HG03439 (cell line): ENCODE measurements around the gene SLIT3.

Experiments used
- ATAC-seq: cut with Tn5 transposase; IDR thresholded peaks from one replicate; pipeline ENCODE4 v1.9.1; 2021; ENCODE audit warnings: mild to moderate bottlenecking, moderate library complexity; ENCODE audit not compliant: unreplicated experiment

SLIT3 gene

DNA sequence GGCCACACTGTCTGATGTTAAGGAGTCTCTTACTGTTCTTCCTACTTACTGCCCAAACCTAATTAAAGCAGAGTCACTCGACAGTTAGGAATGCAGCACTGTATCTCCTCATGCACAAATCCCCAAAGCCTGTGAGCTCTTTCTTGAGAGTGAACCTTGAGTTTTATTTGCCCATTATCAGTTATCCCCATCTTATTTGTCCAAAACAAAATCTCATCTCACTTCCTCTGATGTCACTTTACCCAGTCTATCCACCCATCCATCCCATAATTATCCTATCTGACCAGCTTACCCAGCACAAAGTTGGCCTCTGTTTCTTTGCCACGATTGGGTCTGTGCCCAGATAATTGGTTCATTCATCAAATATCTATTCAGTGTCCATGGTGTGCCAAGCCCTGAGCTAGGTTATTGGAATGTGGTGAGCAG lies 250.8 kb downstream of the SLIT3 start:
- ATAC-seq: no peak

DNA sequence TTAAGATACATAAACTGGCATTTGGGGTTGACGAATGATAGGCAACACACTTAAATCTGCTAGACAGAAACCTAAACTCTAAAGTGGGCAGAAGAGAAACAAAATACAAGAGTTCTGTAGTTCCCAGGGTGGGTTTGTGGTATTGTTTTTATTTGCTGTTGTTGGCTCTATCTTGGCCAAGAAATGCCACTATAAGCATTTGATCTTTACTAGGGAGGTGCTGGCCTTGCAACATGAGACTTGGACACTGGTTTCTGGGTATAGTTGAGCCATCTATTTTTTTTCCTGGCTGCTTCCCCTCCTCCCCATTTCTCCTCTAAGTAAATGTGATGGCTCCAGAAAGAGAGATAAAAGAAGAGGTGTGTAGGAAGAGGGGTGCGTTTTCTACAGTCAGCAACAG lies 251.2 kb downstream of the SLIT3 start:
- ATAC-seq: no peak

DNA sequence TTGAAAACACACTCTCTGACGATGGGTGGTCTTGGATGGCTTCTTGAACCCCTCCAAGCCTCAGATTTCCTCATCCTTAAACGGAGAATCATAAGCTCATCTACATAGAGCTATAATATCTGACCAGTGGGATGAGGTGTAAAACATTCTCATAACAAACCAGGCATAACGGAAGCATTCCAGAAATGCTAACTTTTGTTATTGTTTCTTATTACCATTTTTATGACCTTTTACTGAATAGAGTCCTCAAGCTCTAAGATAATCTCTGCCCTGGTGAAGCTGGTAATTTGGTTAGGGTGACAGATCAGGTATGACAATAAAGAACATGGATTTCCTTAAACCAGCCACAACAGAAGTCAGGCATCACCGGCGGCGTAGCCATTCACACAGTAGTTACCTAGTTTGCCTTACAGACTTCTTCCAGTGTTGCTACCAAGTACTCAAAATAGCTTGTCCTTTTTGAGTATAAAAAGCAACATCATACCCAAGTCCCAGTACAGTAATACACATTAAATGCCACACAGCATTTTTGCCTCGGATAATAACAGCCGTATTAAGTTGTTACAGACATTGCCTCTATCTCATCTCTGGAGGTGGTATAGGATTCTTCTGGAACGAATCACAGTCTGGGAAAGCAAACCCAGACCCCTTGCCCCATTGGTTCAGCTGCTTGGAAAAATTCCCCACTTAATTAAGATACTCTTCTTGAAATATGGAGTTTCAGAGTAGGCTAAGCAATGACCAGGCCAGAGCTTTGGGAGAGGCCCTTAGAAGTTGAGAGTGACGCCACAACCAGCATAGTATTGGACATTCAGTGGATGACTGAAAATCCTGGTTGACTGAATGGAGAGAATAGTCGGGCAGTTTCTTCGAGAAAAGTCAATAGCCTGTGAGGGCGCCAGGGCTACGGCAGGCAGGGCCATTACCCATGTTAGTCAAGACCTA lies 252.5 kb downstream of the SLIT3 start:
- no peak for ATAC-seq

DNA sequence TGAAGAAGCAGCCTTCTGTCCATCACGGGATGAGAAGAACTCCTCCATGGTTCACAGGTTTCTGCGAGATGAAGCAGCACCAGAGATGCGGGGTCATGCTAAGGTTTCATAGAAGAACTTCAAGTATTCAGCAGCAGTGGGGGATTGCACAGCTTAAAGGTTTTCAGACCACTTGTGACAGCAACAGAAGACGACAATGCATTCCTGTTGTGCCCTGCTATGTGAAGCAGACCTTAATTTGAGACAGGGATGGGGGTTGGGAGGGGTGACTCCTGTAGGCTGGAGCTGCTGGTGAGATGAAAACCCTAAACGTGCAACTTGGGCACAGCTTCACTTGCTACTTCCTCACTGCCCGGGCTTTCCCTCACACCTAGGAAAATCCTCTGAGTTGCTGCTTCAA lies 256.0 kb downstream of the SLIT3 start:
- no peak for ATAC-seq

DNA sequence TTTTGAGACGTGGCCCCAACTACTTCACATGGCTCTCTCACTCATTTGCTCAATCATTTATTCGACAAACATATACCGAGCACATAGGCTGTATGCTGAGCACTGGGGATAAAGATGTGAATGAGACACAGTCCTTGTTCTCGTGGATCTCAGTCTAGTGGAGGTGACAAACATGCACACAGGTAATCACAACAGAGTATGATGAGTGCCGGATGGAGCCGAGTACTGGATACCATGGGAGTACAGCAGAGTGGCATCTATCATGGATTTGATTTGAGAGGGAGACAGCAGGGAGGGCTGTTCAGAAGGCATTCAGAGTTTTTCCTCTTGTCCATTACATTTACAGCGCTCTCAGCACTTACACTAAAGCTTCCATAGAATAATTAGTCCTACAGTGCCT lies 259.8 kb downstream of the SLIT3 start:
- no peak for ATAC-seq

DNA sequence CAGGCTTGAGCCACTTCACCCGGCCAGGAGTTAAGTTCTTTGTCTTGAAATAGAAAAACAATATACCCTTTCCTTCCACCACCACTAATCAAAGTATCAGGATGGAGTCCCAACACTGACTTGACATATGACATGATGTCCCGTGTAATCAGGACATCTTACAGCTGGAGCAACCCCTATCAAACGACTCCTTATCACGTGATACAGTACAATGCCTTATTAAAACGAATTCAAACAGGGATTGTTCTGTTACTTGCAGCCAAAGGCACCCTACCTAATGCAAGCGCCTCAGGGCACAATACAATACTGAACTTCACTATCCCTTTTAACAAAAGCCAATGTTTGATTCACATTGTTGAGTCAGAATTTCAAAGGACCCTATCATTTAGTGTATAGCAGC lies 261.3 kb downstream of the SLIT3 start:
- ATAC-seq: no peak

DNA sequence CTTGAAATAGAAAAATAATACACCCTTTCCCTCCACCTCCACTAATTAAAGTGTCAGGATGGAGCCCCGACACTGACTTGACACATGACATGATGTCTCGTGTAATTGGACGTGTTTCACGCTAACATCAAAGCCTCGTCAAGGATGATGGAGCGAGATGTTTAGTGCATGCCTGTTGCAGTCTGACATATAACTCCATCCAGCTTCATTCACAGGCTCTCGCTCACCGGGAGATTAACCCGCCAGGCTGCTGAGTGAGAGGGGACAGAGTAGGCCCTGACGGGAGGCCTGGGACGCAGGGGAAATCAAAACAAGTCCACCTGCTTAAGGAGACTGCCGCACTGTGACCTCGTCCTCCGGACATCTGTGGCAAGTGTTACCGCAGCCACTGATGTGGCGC lies 263.5 kb downstream of the SLIT3 start:
- no peak for ATAC-seq

DNA sequence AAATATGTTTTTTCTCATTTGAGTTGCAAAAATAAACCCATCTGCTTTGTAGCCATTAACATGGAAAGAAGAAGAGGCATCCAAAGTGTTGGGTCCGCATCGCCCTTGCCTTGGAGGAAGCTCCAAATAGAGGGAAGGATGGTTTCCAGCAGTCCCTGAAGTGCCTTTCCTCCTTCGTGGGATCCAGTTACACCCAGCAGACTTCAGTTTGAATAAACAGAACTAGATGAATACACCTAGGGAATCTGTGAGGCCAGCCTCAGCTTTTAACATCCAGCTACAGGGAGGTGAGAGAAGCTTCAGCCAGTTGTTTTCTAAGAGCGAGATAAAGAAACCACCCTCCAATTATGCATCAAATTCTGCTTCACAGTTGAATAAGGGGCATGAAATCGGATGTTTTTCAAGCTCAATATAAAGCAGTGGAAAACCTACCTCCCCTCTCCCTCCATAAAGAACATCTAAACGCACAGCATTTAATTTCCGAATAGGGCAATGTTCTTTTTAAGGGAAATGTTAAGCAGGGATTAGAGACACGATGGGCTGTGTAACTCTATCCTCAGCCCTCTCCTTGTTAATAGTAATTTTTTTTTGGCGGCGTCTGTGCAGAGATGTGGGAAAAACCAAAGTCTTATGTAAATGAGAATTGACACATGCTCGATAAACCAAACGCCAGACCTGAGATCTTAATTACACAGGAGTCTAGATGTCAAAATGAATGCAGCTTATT lies 264.7 kb downstream of the SLIT3 start:
- no peak for ATAC-seq

DNA sequence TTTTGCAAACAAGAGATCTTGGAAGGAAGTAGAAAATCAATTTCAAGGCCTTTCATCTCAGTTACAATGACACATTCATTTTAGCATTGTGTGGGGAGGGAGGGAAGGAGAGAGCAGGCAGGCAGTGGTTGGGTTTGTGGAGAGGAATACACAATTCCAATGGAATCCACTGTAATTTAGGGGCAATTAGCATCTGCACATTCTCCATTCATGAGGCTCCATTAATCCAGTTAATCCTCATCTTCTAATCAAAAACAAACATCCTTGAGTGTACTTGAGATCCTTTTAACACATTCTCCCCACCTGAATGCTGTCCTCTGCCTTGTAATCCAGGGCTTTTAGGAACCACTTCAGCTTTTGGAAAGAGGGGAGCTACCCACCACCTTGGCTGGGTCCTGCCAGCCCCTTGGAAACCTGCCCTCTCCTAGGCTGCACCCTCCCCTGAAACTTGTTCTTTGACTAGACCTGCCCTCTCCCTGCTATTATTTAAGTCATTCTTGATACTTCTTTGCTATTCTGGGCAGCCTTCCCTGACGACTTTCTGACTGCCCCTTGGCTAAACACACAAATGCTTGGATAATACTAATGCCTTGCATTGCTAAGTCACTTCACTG lies 271.2 kb downstream of the SLIT3 start:
- ATAC-seq: no peak

DNA sequence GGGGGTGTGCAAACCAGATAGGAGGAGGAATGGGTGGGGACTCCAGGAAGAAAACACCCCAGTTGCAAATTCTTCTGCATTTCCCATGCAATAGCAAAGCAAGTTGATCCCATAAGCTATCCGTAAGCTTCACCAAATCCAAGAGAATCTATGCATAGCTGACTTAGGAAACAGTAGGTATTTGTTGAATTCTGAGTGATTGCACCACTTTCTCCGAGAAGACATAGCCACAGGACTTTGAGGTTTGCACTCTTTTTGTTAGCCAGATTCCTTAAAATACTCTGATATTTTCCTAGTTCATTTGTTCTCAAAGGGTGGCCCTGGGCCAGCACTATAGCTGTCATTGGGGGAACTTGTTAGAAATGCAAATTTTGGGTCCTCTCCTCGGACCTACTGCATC lies 271.9 kb downstream of the SLIT3 start:
- no peak for ATAC-seq

DNA sequence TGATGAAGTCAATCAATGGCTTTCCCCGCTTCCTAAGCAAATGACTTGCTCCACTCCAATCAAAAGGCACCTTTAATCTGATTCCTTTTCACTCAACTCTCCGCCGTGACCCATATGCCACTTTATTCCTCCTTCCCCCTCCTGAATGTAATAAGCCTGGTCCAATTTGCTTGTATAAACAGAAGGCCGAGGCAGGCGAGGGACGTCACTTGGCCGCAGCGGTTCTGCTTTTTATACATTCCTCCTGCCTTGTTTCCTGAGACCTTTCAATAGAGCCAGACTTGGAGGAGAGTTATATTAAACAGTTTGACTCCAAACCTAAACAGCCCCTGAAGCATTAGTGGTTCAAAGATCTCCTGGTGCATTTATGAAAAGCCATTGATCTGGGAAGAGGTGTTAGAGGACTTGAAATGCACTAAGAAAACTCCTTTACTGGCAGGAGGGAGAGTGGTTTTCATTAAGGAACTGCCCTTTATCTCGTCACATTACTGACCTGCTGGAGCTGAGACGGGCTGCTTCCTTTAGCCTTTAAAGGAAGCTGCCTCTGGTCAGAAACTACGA lies 273.4 kb downstream of the SLIT3 start:
- no peak for ATAC-seq

DNA sequence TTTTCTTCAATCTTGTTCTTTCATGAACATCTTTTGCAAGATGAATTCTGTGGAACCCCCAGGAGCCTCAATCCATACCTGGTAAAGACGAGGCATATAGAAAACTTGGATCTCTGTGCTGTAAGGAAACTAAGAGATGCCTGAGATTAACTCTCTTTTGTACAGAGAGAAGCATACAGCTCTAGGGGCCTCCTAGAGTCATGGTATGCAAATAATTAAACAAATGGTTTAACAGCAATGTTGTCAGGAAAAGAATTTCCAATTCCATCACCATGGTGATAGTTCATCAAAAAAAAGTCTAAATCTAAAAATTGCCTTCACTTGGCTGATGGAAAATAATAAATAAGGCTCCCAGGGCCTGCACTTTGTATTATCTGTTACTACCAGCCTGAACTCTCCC lies 275.4 kb downstream of the SLIT3 start:
- no peak for ATAC-seq

DNA sequence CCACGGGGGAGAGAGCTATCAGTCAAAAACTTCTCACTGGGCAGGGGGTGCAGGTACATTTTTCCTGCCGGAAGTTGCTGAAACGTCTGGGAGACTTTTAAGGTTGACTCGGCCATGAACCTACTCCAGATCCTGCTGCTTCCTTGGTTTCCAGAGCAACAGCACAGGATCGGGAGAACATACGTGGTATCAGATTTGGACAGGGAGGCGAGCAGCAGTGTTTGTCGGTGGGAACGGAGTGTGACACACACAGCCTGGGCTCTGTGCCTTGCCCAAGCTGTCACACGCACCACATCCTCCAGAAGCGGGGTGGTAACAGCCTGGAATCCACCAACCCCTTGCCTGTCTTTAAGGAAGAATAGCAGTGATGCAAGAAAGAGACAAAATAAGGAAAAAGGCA lies 276.5 kb downstream of the SLIT3 start:
- ATAC-seq: no peak

DNA sequence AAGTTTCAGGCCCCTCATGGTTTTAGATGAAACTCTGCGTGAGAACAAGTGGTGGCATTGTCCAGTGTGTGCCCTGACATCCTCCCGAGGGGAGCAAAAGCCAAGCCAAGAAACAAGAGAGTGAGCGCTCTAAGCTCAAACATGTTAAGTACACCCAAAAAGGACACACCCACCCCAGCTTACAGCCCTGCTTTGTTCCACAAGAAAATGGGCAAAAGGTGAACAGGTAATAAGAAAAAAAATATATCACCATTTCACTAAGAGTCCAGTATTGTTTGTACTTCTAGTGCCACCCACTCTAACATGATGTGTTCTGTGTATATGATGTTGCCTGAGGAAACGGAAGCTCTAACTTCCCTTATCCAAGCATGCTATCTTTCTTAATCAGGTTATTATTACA lies 278.2 kb downstream of the SLIT3 start:
- no peak for ATAC-seq

DNA sequence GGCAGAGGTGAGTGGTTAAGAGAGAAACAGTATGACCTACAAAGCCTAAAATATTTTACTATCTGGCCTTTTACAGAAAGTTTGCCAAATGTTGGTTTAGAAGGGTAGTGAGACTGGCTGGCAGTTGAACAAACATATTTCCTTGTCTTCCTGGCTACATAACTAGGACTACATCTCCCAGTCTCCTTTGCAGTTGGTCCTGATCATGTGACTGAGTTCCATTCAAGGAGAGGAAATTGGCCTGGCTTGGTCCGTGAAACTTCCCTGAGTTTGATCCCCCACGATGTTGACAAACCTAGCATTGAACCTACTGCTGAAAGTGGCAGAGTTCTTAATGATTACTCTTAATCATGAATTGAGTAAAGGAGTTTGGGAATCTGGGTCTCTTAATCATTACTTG lies 280.8 kb downstream of the SLIT3 start:
- no peak for ATAC-seq

DNA sequence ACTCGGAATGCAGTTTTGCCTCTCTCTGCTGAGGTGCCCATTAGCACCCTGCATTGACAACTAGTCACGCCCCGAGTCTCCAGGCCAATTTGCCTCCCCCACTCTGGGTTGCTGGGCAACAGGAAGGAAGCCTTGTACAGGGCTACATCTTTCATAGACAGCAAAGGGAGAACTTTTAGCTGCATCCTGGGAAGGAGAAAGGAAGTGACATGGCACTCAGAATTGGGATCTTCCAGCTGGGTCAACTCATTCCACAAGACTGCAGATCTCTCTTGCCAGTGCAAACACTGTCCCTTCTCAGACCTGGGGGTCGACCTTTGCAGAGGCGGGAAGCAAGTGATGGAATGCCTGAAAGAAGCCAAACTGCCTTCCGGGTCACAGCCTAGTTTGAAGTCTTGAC lies 282.0 kb downstream of the SLIT3 start:
- ATAC-seq: no peak

DNA sequence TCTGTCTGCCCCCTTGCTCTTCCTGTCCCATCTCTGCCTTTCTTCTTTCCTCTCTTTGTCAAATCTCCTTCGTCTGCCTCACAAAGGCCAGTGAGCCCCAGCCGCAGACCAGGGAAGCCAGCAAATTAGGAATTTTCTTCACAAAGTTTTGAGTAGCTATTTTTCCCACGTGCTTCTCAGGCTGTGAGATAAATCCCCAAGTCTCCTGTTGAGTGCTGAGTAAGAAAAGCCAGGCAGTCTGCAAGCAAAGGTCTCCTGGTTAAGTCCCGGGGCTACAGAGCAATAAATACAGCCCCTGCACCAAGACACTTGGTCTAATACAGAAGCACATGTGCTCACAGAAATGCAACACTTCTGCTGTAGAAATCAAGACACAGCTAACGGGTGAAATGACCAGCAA lies 284.9 kb downstream of the SLIT3 start:
- ATAC-seq: no peak

DNA sequence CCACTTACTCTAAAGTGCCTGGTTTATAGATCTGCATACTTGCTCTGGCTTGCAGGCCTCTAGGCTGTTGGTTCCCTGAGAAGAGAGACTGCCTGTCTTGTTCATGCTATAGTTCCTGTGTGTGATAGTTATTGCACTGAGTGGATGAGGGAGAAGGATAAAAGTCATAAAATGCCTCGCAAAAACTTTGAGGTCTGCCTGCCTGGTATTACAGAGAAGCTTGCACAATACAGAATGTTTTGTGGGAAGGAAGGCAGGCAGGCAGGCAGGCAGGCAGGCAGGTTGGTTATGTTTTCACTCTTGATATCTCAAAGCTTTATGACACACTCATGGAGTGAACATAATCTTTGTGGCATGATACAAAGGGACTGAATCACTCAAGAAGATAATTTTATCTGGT lies 287.1 kb downstream of the SLIT3 start:
- no peak for ATAC-seq

DNA sequence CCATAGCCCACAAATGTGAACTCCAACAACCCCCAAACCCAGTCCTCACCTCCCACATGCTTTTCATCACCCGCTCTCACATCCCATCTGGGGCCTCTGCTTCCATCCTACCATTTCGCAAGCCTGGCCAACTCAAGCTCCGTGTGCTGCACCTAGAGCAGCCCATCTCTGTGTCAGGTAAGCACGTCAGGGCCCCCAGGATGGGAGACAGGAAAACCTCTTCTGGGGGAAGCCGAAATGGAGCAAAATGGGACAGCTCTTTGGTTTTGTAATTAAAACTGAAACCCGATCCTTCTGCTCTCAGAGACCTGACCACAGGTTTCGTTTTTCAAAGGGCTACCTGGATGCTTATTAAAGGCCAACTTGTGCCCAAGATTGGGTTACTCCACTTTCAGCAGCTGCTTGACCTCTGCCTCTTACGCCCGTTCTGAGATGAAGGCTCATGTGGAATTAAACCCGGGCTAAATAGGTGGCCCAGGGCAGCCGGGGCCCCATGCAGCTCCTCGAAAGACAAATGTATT lies 287.7 kb downstream of the SLIT3 start:
- ATAC-seq: no peak

DNA sequence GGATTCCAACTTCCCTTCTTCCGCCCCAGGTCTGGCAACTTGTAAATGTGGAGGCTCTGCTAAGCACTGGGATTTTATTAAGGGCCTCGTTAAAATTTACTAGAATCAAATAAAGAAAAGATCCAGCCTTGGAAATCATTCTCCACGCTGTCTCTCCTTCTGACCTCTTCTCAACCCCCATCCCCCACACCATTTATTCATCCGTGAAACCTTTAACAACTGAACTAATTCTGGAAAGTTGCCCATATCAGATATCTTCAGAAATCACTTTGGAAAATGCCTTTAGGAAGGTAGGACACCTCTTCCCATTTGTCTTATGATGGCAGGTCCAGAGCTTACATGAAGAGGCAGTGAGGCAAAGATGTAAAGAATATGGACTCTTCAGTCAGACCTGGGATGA lies 288.5 kb downstream of the SLIT3 start:
- ATAC-seq: no peak

DNA sequence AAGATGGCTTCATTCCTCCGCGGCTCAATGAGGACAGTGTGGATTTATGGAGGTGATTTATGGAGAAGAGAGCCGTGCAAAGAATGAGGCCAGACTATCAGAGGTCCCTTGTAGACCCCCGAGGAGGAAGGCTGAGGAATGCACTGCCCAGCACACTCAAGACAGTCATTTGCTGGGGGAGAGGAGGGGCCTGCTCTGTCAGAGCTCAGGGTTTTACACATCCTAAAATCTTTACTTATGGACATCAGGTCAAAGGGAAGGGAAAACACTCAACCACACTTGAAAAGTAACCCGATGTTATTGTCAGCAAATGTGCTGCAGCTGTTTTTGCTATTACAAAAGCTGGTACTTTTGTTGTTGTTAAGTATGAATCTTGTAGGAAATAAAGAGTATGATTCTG lies 289.5 kb downstream of the SLIT3 start:
- ATAC-seq: no peak
